Measurements from ENCODE around the gene FGFBP2. TPM values are rescaled to one million over a fixed set of nuclear protein-coding genes. Genes with fewer than 3 reads are reported as not detected.

The FGFBP2 gene, protein sequence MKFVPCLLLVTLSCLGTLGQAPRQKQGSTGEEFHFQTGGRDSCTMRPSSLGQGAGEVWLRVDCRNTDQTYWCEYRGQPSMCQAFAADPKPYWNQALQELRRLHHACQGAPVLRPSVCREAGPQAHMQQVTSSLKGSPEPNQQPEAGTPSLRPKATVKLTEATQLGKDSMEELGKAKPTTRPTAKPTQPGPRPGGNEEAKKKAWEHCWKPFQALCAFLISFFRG
- under 1 TPM in 1 of 2 donors, not detected in 1; 0.61 TPM for polyA plus RNA-seq

DNA sequence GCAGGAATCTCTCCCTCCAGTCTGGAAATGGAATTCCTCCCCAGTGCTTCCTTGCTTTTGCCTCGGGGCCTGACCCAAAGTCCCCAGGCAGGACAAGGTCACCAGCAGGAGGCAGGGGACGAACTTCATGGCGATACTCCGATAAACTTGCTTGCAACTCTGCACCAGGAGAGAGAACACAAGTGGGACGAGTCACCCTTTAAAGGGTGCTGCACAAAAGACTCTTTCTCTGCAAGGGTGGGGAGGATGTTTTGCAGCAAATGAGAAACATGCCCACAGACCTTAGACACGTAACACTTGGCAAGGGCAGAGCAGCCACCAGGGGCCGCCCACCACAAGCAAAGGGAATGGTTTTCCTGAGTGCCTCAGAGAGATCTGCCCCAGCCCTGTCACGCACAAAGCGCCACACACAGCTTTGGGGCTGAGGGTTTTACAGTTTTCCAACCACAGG, at the start of gene FGFBP2:
Gene FGFBP2, minus strand, starts transcription at position 175 of the 451 bp plus-strand sequence. Its CDS starts 46 bp downstream, at position 129.
- H3K4me3 ChIP-seq (ENCODE audit: low read depth in 1 of 2, low read length in 2 of 2), result no peak within 1 kb of the TSS
- no peaks in the 10 kb centered on the region for H3K4me1 ChIP-seq (ENCODE audit: control insufficient read depth in 2 of 2, insufficient read depth in 2 of 2, low read length in 1 of 2)
- H3K27me3 ChIP-seq (ENCODE audit: control insufficient read depth in 1 of 2, insufficient read depth in 2 of 2, low read length in 2 of 2), result no peaks in the 10 kb centered on the region
- no peaks in the 10 kb centered on the region for H3K36me3 ChIP-seq (ENCODE audit: control insufficient read depth in 2 of 2, insufficient read depth in 2 of 2, low read length in 1 of 2)
- WGBS, 2 donors, result 36 to 40% methylated on average over 9 of the region's 9 CpGs
- H3K9me3 ChIP-seq (ENCODE audit: control insufficient read depth in 2 of 2, insufficient read depth in 1 of 2, low read depth in 1 of 2, low read length in 1 of 2), result no peaks in the 10 kb centered on the region
- no peak within 1 kb of the TSS for H3K27ac ChIP-seq (ENCODE audit: low read depth in 2 of 2, low read length in 1 of 2)

GRCh38 chr4:16011173-16011572, 48.2 kb upstream of the FGFBP2 start:
- no peaks in the 10 kb centered on the region for H3K36me3 ChIP-seq (ENCODE audit: control insufficient read depth in 2 of 2, insufficient read depth in 2 of 2, low read length in 1 of 2)
- no peaks in the 10 kb centered on the region for H3K4me1 ChIP-seq (ENCODE audit: control insufficient read depth in 2 of 2, insufficient read depth in 2 of 2, low read length in 1 of 2)
- no peak overlapping the region for H3K4me3 ChIP-seq (ENCODE audit: low read depth in 1 of 2, low read length in 2 of 2)
- 81 to 84% methylated on average over 6 of the region's 6 CpGs for WGBS, 2 donors
- peaks cover 0 to 2% of the 10 kb centered on the region in 2 donors for H3K9me3 ChIP-seq (ENCODE audit: control insufficient read depth in 2 of 2, insufficient read depth in 1 of 2, low read depth in 1 of 2, low read length in 1 of 2)
- no peaks in the 10 kb centered on the region for H3K27me3 ChIP-seq (ENCODE audit: control insufficient read depth in 1 of 2, insufficient read depth in 2 of 2, low read length in 2 of 2)
- H3K27ac ChIP-seq (ENCODE audit: low read depth in 2 of 2, low read length in 1 of 2), result no peak overlapping the region

DNA sequence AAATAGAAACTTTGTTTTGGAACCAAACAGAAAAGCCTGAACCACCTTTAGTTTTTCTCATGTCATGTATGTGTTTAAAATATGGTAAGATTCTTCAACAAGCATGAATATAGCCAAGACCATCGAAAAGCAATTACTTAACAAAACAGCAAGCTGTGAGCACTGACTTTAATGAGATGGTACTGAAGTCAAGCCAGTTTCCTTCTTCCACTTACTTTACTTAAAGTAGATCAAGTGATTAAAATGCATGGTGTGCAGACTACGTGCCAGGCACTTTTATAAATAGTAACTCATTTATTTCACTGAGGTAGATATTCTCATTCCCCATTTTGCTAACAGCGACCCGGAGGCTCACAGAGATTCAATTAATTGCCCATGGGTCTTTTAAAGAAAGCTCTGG, 46.2 kb upstream of the FGFBP2 start:
- WGBS, 2 donors, result 85 to 86% methylated on average over 4 of the region's 4 CpGs
- Histone ChIP-seq H3K9me3 (ENCODE audit: control insufficient read depth in 2 of 2, insufficient read depth in 1 of 2, low read depth in 1 of 2, low read length in 1 of 2) (peaks cover 0 to 2% of the 10 kb centered on the region in 2 donors), H3K27ac (ENCODE audit: low read depth in 2 of 2, low read length in 1 of 2) (no peak overlapping the region), H3K4me1 (ENCODE audit: control insufficient read depth in 2 of 2, insufficient read depth in 2 of 2, low read length in 1 of 2) (no peaks in the 10 kb centered on the region), H3K4me3 (ENCODE audit: low read depth in 1 of 2, low read length in 2 of 2) (no peak overlapping the region), H3K36me3 (ENCODE audit: control insufficient read depth in 2 of 2, insufficient read depth in 2 of 2, low read length in 1 of 2) (no peaks in the 10 kb centered on the region), H3K27me3 (ENCODE audit: control insufficient read depth in 1 of 2, insufficient read depth in 2 of 2, low read length in 2 of 2) (no peaks in the 10 kb centered on the region)

GRCh38 chr4:16007471-16008095, 44.6 kb upstream of the FGFBP2 start:
- Histone ChIP-seq H3K27ac (ENCODE audit: low read depth in 2 of 2, low read length in 1 of 2) (no peak overlapping the region), H3K27me3 (ENCODE audit: control insufficient read depth in 1 of 2, insufficient read depth in 2 of 2, low read length in 2 of 2) (no peaks in the 10 kb centered on the region), H3K4me3 (ENCODE audit: low read depth in 1 of 2, low read length in 2 of 2) (no peak overlapping the region), H3K36me3 (ENCODE audit: control insufficient read depth in 2 of 2, insufficient read depth in 2 of 2, low read length in 1 of 2) (no peaks in the 10 kb centered on the region), H3K4me1 (ENCODE audit: control insufficient read depth in 2 of 2, insufficient read depth in 2 of 2, low read length in 1 of 2) (no peaks in the 10 kb centered on the region), H3K9me3 (ENCODE audit: control insufficient read depth in 2 of 2, insufficient read depth in 1 of 2, low read depth in 1 of 2, low read length in 1 of 2) (peaks cover 0 to 2% of the 10 kb centered on the region in 2 donors)
- 71 to 82% methylated on average over 5 of the region's 5 CpGs for WGBS, 2 donors

- H3K27me3 ChIP-seq (ENCODE audit: control insufficient read depth in 1 of 2, insufficient read depth in 2 of 2, low read length in 2 of 2), result no peaks in the 10 kb centered on the region
- no peak overlapping the region for H3K4me3 ChIP-seq (ENCODE audit: low read depth in 1 of 2, low read length in 2 of 2)
- peaks cover 0 to 2% of the 10 kb centered on the region in 2 donors for H3K9me3 ChIP-seq (ENCODE audit: control insufficient read depth in 2 of 2, insufficient read depth in 1 of 2, low read depth in 1 of 2, low read length in 1 of 2)
- no peak overlapping the region for H3K27ac ChIP-seq (ENCODE audit: low read depth in 2 of 2, low read length in 1 of 2)
- WGBS, 2 donors, result 89% methylated on average over 6 of the region's 6 CpGs
- no peaks in the 10 kb centered on the region for H3K36me3 ChIP-seq (ENCODE audit: control insufficient read depth in 2 of 2, insufficient read depth in 2 of 2, low read length in 1 of 2)
- no peaks in the 10 kb centered on the region for H3K4me1 ChIP-seq (ENCODE audit: control insufficient read depth in 2 of 2, insufficient read depth in 2 of 2, low read length in 1 of 2)
Measured at GRCh38 chr4:16006771-16007446, 43.9 kb upstream of the FGFBP2 start.

DNA sequence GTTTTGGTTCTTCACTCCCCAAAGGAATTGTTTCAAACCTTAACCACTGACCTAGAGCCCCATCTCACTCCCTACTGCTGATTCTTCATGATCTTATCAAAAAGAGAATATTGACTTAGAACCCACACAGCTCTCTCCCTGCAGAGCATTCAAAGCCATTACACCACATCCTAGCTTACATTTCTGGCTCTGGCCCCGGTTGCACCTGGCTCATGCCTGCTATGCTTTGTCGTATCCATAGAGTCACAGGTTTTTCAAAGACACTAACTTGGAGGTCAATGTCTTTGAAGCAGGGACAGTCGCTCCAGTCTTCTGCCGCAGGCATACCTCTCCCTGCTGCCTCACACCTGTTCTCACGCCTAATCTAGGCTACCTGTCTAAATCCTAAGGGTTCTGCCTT, 42.7 kb upstream of the FGFBP2 start:
- Histone ChIP-seq H3K27ac (ENCODE audit: low read depth in 2 of 2, low read length in 1 of 2) (no peak overlapping the region), H3K4me3 (ENCODE audit: low read depth in 1 of 2, low read length in 2 of 2) (no peak overlapping the region), H3K36me3 (ENCODE audit: control insufficient read depth in 2 of 2, insufficient read depth in 2 of 2, low read length in 1 of 2) (no peaks in the 10 kb centered on the region), H3K9me3 (ENCODE audit: control insufficient read depth in 2 of 2, insufficient read depth in 1 of 2, low read depth in 1 of 2, low read length in 1 of 2) (no peaks in the 10 kb centered on the region), H3K4me1 (ENCODE audit: control insufficient read depth in 2 of 2, insufficient read depth in 2 of 2, low read length in 1 of 2) (peaks cover 0 to 3% of the 10 kb centered on the region in 2 donors), H3K27me3 (ENCODE audit: control insufficient read depth in 1 of 2, insufficient read depth in 2 of 2, low read length in 2 of 2) (no peaks in the 10 kb centered on the region)
- 67 to 69% methylated on average over 5 of the region's 5 CpGs for WGBS, 2 donors

DNA sequence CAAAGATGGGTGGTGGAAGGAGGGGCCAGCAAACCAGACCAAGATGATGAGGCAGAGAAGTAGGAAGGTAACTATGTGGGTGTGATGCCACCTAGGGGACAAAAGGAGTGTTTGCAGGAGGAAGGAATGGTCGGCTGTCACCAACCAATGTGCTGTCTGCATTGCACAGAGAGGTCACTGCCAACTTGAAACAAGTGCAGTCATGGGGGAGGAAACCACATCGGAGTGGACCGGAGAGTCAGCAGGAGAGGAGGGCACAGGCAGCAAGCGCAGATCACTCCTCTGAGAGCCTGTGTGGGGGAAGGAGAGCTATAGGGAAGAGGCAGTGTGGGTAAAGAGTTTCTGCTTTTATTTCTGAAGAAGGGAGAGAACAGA, 38.5 kb upstream of the FGFBP2 start:
- H3K9me3 ChIP-seq (ENCODE audit: control insufficient read depth in 2 of 2, insufficient read depth in 1 of 2, low read depth in 1 of 2, low read length in 1 of 2), result no peaks in the 10 kb centered on the region
- WGBS, 2 donors, result 1 to 2% methylated on average over 4 of the region's 4 CpGs
- peaks cover 0 to 3% of the 10 kb centered on the region in 2 donors for H3K4me1 ChIP-seq (ENCODE audit: control insufficient read depth in 2 of 2, insufficient read depth in 2 of 2, low read length in 1 of 2)
- H3K27ac ChIP-seq (ENCODE audit: low read depth in 2 of 2, low read length in 1 of 2), result no peak overlapping the region
- H3K4me3 ChIP-seq (ENCODE audit: low read depth in 1 of 2, low read length in 2 of 2), result no peak overlapping the region
- H3K36me3 ChIP-seq (ENCODE audit: control insufficient read depth in 2 of 2, insufficient read depth in 2 of 2, low read length in 1 of 2), result no peaks in the 10 kb centered on the region
- H3K27me3 ChIP-seq (ENCODE audit: control insufficient read depth in 1 of 2, insufficient read depth in 2 of 2, low read length in 2 of 2), result no peaks in the 10 kb centered on the region

DNA sequence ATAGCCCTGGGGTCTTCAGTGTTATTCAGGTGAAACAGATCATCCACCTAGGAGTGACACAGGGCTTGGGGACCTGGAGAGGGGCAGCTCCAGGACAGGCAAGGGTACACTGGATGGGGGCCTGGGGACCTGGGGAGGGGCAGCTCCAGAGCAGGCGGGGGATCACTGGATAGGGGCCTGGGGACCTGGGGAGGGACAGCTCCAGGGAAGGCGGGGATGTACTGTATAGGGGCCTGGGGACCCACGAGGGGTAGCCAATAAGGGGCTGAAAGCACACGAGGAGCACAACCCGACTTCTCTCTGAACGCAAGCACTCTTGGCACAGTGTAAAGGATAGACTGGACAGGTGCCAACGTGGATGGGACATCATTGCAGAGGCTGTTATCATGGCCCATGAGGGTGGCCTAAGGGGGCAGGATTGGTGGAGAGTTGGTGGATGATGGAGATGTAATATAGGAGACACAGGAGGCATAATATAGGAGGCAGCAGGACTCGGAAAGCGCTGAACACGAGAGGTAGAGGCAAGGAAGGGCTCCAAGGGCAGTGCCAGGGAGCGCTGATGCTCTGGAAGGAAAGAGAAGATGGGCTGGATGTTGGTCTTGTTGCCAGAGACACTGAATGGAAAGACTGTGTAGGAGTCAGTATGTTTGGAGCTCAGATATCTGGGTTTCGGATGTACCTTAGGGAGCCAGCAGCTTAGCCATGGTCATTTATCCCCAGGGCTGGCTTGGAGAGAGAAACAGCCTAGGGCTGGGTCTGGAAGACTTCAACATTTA, 37.9 kb upstream of the FGFBP2 start:
- no peaks in the 10 kb centered on the region for H3K36me3 ChIP-seq (ENCODE audit: control insufficient read depth in 2 of 2, insufficient read depth in 2 of 2, low read length in 1 of 2)
- no peak overlapping the region for H3K27ac ChIP-seq (ENCODE audit: low read depth in 2 of 2, low read length in 1 of 2)
- H3K27me3 ChIP-seq (ENCODE audit: control insufficient read depth in 1 of 2, insufficient read depth in 2 of 2, low read length in 2 of 2), result no peaks in the 10 kb centered on the region
- no peak overlapping the region for H3K4me3 ChIP-seq (ENCODE audit: low read depth in 1 of 2, low read length in 2 of 2)
- peaks cover 0 to 3% of the 10 kb centered on the region in 2 donors for H3K4me1 ChIP-seq (ENCODE audit: control insufficient read depth in 2 of 2, insufficient read depth in 2 of 2, low read length in 1 of 2)
- WGBS, 2 donors, result 67 to 72% methylated on average over 12 of the region's 12 CpGs
- no peaks in the 10 kb centered on the region for H3K9me3 ChIP-seq (ENCODE audit: control insufficient read depth in 2 of 2, insufficient read depth in 1 of 2, low read depth in 1 of 2, low read length in 1 of 2)

DNA sequence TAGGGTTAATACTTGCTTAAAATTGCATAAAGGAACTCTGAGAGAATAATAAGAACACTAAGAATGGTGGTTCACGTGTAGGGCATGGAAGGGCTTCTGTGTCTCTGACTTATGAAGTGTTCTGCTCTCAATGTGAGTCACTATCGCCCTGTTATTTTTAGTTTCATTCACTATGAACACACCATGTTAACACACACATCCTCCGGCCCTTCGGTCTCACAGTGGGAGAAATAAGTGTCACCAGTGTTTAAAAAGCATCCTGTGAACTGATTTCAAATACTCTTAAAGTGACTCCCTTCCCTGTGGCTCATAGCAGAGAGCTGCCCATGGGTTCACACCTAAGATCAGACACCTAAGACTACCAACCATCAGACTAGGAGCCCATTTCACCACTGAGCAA, 33.8 kb upstream of the FGFBP2 start:
- Histone ChIP-seq H3K4me1 (ENCODE audit: control insufficient read depth in 2 of 2, insufficient read depth in 2 of 2, low read length in 1 of 2) (peaks cover 0 to 3% of the 10 kb centered on the region in 2 donors), H3K9me3 (ENCODE audit: control insufficient read depth in 2 of 2, insufficient read depth in 1 of 2, low read depth in 1 of 2, low read length in 1 of 2) (no peaks in the 10 kb centered on the region), H3K27me3 (ENCODE audit: control insufficient read depth in 1 of 2, insufficient read depth in 2 of 2, low read length in 2 of 2) (no peaks in the 10 kb centered on the region), H3K36me3 (ENCODE audit: control insufficient read depth in 2 of 2, insufficient read depth in 2 of 2, low read length in 1 of 2) (no peaks in the 10 kb centered on the region), H3K4me3 (ENCODE audit: low read depth in 1 of 2, low read length in 2 of 2) (no peak overlapping the region), H3K27ac (ENCODE audit: low read depth in 2 of 2, low read length in 1 of 2) (no peak overlapping the region)
- WGBS, 2 donors, result 61 to 77% methylated on average over 4 of the region's 4 CpGs
